DND-41 (cell line): Measurements from ENCODE around the gene U2AF1L4.

Experiments
- CTCF ChIP-seq: IDR thresholded peaks from 2 replicates; pipeline ENCODE4 v1.5.1; 2012; ENCODE audit warnings: borderline replicate concordance, low read length, moderate library complexity, mild to moderate bottlenecking; ENCODE audit not compliant: poor library complexity, severe bottlenecking; ENCODE audit errors: extremely low read depth
- EZH2 ChIP-seq: IDR thresholded peaks from 3 replicates; pipeline ENCODE4 v1.6.1; 2012; ENCODE audit warnings: borderline replicate concordance, low read depth, mild to moderate bottlenecking, moderate library complexity, low read length, inconsistent platforms; ENCODE audit not compliant: severe bottlenecking

GRCh38 chr19:35715981-35716800 lies 29.0 kb downstream of the U2AF1L4 start:
- TF ChIP-seq EZH2 = no peak
- no peak for TF ChIP-seq CTCF
